B cell (primary cell): ENCODE data around the gene GDF11. TPM values are rescaled to one million over a fixed set of nuclear protein-coding genes. Genes with fewer than 3 reads are reported as not detected.

ENCODE experiments used
- ATAC-seq: fragments of 200-7000 bp; cut with Tn5 transposase; one replicate; pipeline ENCODE4 v1.10.0; 2021; ENCODE audit warnings: low read depth, mild to moderate bottlenecking, moderate number of reproducible peaks, moderate library complexity
- CTCF ChIA-PET: fragments of 350-600 bp; sonication (Branson Sonifier 250); formaldehyde crosslinking; loops from one replicate; lab custom pipeline; 2021; ENCODE audit warnings: antibody characterized with exemption, inconsistent platforms; lab: Charles Lee
- POLR2A ChIA-PET: fragments of 350-600 bp; sonication (Branson Sonifier 250); formaldehyde crosslinking; loops from one replicate; lab custom pipeline; 2021; ENCODE audit warnings: antibody characterized with exemption; lab: Charles Lee
- DNase-seq: peaks from one replicate; pipeline ENCODE4 v3.0.0; 2013
- H2AFZ ChIP-seq: 2 replicates; pipeline ENCODE4 v1.6.1; 2012; ENCODE audit warnings: mild to moderate bottlenecking, low read depth, low read length; ENCODE audit not compliant: insufficient read depth, poor library complexity, severe bottlenecking
- H3K27ac ChIP-seq, 2 donors: 1 replicate in 1 of 2; 2 replicates in 1 of 2; pipeline ENCODE4 v1.5.1; 2012 to 2013; ENCODE audit warnings: low read length in 2 of 2, mild to moderate bottlenecking in 2 of 2, moderate library complexity in 1 of 2
- H3K27me3 ChIP-seq, 4 experiments: fragments of 200-600 bp in 1 of 4; sonication (generic) in 1 of 4; replicated peaks in 1 of 4; 1 replicate in 2 of 4; 2 replicates in 2 of 4; pipeline versions ENCODE4 v1.6.1 to v1.7.0; 2013 to 2016; ENCODE audit warnings: low read length in 3 of 4, mild to moderate bottlenecking in 2 of 4, mixed read lengths in 1 of 4, moderate library complexity in 1 of 4; ENCODE audit not compliant: insufficient read depth in 4 of 4, control insufficient read depth in 3 of 4; ENCODE audit errors: control extremely low read depth in 1 of 4
- H3K36me3 ChIP-seq, 2 experiments: replicated peaks in 1 of 2; 1 replicate in 1 of 2; 2 replicates in 1 of 2; pipeline versions ENCODE4 v1.6.1 to v1.7.1; 2013; ENCODE audit warnings: low read length in 1 of 2; ENCODE audit not compliant: insufficient read depth in 2 of 2, control insufficient read depth in 1 of 2; ENCODE audit errors: control extremely low read depth in 1 of 2, extremely low read depth in 1 of 2
- H3K4me1 ChIP-seq, 2 donors: fragments of 200-600 bp in 1 of 2; sonication (generic) in 1 of 2; 1 replicate in 1 of 2; 2 replicates in 1 of 2; pipeline versions ENCODE4 v1.5.1 to v1.6.1; 2013 to 2017; ENCODE audit warnings: low read length in 2 of 2; ENCODE audit not compliant: control insufficient read depth in 2 of 2, insufficient read depth in 2 of 2
- H3K4me2 ChIP-seq: replicated peaks from 2 replicates; pipeline ENCODE3; 2012; ENCODE audit warnings: mild to moderate bottlenecking, low read depth, low read length; ENCODE audit not compliant: poor library complexity, severe bottlenecking
- H3K4me3 ChIP-seq, 5 experiments: fragments of 200-600 bp in 1 of 5; sonication (generic) in 1 of 5; 1 replicate in 3 of 5; 2 replicates in 2 of 5; pipeline versions ENCODE4 v1.5.1 to v1.7.0; 2011 to 2016; ENCODE audit warnings: low read length in 4 of 5, mild to moderate bottlenecking in 4 of 5, low read depth in 2 of 5, control low read depth in 1 of 5, moderate library complexity in 1 of 5; ENCODE audit not compliant: insufficient read depth in 1 of 5; ENCODE audit errors: control extremely low read depth in 1 of 5, extremely low read depth in 1 of 5
- H3K79me2 ChIP-seq: fragments of 200-600 bp; sonication (generic); one replicate; pipeline ENCODE4 v1.6.0; 2016; ENCODE audit warnings: low read length; ENCODE audit not compliant: control insufficient read depth, insufficient read depth
- H3K9ac ChIP-seq: fragments of 200-600 bp; sonication (generic); 2 replicates; pipeline ENCODE4 v1.6.1; 2017; ENCODE audit warnings: mild to moderate bottlenecking, low read length, moderate library complexity
- H3K9me3 ChIP-seq, 3 donors: one replicate each; pipeline versions ENCODE4 v1.6.1 to v1.7.1; 2013; ENCODE audit warnings: low read length in 2 of 3; ENCODE audit not compliant: control insufficient read depth in 2 of 3, insufficient read depth in 1 of 3; ENCODE audit errors: control extremely low read depth in 1 of 3
- H4K20me1 ChIP-seq: 2 replicates; pipeline ENCODE4 v1.6.0; 2012; ENCODE audit warnings: mild to moderate bottlenecking, low read length; ENCODE audit not compliant: insufficient read depth, control insufficient read depth, poor library complexity, severe bottlenecking
- H3K27ac Mint-ChIP-seq: one replicate; pipeline ENCODE4 v1.8.0; 2021; ENCODE audit warnings: mixed read lengths
- H3K27me3 Mint-ChIP-seq: one replicate; pipeline ENCODE4 v1.8.0; 2021; ENCODE audit warnings: mixed read lengths
- H3K4me1 Mint-ChIP-seq: one replicate; pipeline ENCODE4 v1.8.0; 2021; ENCODE audit warnings: mixed read lengths
- H3K4me3 Mint-ChIP-seq: one replicate; pipeline ENCODE4 v1.8.0; 2021; ENCODE audit warnings: mixed read lengths
- H3K9me3 Mint-ChIP-seq: one replicate; pipeline ENCODE4 v1.8.0; 2022; ENCODE audit warnings: mixed read lengths; ENCODE audit not compliant: insufficient read depth
- EZH2 ChIP-seq: IDR thresholded peaks from 2 replicates; pipeline ENCODE4 v1.6.1; 2012; ENCODE audit warnings: borderline replicate concordance, low read depth, mild to moderate bottlenecking, moderate library complexity, low read length; ENCODE audit not compliant: insufficient read depth, poor library complexity, severe bottlenecking
- WGBS: methylation state at CpG from one replicate; pipeline ENCODE4 v1.1.5; 2013; ENCODE audit warnings: missing lambda C conversion rate; ENCODE audit not compliant: insufficient coverage; 5-methylcytosine and 5-hydroxymethylcytosine counted together
- intact Hi-C: fragments of 100-400 bp; cut with micrococcal nuclease; formaldehyde crosslinking; loops from one replicate; pipeline ENCODE4 v1.10.0; 2022
- polyA plus RNA-seq: library from polyadenylated mRNA; depleted of rRNA; stranded (reverse); fragments of >200 nt; gene quantifications from 2 replicates; pipeline ENCODE4 v1.2.3, GENCODE V29; 2012
- total RNA-seq, 2 donors: library from RNA; stranded (reverse); fragments of 120-200 nt in 1 of 2; gene quantifications; 1 replicate in 1 of 2; 2 replicates in 1 of 2; pipeline versions ENCODE4 v1.2.3 to v1.2.4, GENCODE V29; 2013 to 2022
- TF ChIP-seq, protein P1 (sequence below): fragments of 200-600 bp; IDR thresholded peaks from one replicate; pipeline ENCODE4 v1.8.0; 2022; ENCODE audit warnings: antibody characterized with exemption, mild to moderate bottlenecking

The GDF11 gene
- total and polyA plus RNA-seq, 2 donors (not counting 1 experiment from before 2014, with no cell fraction given), result 4.4 to 11.3 TPM

DNA sequence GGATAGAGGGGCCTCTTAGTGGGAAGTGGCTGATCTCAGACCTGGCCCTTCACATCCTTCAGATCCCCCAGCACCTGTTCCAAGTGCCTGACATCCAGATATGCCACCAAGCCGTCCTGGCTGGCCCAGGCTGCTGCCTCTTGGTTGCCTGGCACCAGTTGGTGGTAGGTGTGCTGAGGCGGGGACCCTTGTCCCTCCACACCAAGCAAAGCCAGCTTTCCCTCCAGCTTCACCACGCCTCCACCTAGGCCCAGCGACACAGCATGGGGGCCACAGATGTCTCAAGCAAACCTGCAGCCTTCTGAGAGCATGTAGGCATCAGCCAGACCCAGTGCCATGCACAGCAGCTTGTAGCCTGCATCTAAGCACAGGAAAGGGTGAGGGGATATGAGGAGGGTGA, 10.6 kb upstream of the GDF11 start:
- no peak overlapping the region for H3K9ac ChIP-seq
- intact Hi-C loops, result no loop called here
- ATAC-seq (no peak), DNase-seq (no peak)
- no peak overlapping the region for H3K27ac Mint-ChIP-seq
- H3K9me3 Mint-ChIP-seq, result no peaks in the 10 kb centered on the region
- no peak overlapping the region for H3K27ac ChIP-seq
- WGBS, result 94% methylated on average over 4 of the region's 4 CpGs
- no peaks in the 10 kb centered on the region for H3K27me3 ChIP-seq
- ChIA-PET CTCF (interaction anchor here (8.1 kb wide), 1 partner anchor 12 kb away, joined by 147 read pairs; the partner anchor contains the start of genes BLOC1S1 and RDH5), POLR2A (no interaction called here)
- no peaks in the 10 kb centered on the region for H4K20me1 ChIP-seq
- H2AFZ ChIP-seq, result no peak overlapping the region
- no peaks in the 10 kb centered on the region for H3K36me3 ChIP-seq
- no peak overlapping the region for H3K4me2 ChIP-seq
- H3K4me1 Mint-ChIP-seq, result peaks cover 24% of the 10 kb centered on the region
- H3K4me3 ChIP-seq, result no peak overlapping the region
- no peaks in the 10 kb centered on the region for H3K79me2 ChIP-seq
- no peaks in the 10 kb centered on the region for H3K27me3 Mint-ChIP-seq
- H3K4me3 Mint-ChIP-seq, result no peak overlapping the region
- peaks cover 19 to 27% of the 10 kb centered on the region in 2 donors for H3K4me1 ChIP-seq
- TF ChIP-seq EZH2, result no peak
- TF ChIP-seq, protein P1, sequence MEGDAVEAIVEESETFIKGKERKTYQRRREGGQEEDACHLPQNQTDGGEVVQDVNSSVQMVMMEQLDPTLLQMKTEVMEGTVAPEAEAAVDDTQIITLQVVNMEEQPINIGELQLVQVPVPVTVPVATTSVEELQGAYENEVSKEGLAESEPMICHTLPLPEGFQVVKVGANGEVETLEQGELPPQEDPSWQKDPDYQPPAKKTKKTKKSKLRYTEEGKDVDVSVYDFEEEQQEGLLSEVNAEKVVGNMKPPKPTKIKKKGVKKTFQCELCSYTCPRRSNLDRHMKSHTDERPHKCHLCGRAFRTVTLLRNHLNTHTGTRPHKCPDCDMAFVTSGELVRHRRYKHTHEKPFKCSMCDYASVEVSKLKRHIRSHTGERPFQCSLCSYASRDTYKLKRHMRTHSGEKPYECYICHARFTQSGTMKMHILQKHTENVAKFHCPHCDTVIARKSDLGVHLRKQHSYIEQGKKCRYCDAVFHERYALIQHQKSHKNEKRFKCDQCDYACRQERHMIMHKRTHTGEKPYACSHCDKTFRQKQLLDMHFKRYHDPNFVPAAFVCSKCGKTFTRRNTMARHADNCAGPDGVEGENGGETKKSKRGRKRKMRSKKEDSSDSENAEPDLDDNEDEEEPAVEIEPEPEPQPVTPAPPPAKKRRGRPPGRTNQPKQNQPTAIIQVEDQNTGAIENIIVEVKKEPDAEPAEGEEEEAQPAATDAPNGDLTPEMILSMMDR, result no peak
- no peaks in the 10 kb centered on the region for H3K9me3 ChIP-seq

DNA sequence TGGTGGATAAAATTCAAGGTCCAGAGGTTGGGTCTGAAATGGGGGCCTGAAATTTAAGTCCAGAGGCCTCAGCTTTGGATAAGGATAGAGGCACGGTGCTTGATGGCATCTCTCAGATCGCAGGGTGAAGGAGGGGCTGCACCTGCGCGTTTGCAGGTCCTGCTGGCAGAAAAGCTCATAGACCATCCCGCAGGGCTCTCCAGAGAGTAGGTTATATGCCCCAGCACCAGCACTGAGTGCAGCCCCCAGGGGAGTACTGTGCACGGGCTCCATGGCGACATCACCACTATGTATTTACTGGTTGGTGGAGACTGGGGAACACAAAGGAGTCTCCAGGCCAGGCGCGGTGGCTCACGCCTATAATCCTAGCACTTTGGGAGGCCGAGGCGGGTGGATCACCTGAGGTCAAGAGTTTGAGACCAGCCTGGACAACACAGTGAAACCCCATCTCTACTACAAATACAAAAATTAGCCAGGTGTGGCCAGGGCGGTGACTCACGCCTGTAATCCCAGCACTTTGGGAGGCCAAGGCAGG, 9.8 kb upstream of the GDF11 start:
- no peaks in the 10 kb centered on the region for H3K9me3 Mint-ChIP-seq
- Histone ChIP-seq H3K27me3 (no peaks in the 10 kb centered on the region), H2AFZ (no peak overlapping the region), H3K9ac (no peak overlapping the region), H3K4me2 (no peak overlapping the region), H3K4me3 (no peak overlapping the region), H4K20me1 (no peaks in the 10 kb centered on the region), H3K27ac (no peak overlapping the region), H3K79me2 (no peaks in the 10 kb centered on the region), H3K9me3 (no peaks in the 10 kb centered on the region), H3K36me3 (no peaks in the 10 kb centered on the region), H3K4me1 (peaks cover 20 to 27% of the 10 kb centered on the region in 2 donors)
- TF ChIP-seq EZH2, result no peak
- TF ChIP-seq, protein P1, result no peak
- H3K4me3 Mint-ChIP-seq, result no peak overlapping the region
- POLR2A ChIA-PET, result no interaction called here
- intact Hi-C loops, result no loop called here
- no peak overlapping the region for H3K27ac Mint-ChIP-seq
- no peaks in the 10 kb centered on the region for H3K27me3 Mint-ChIP-seq
- H3K4me1 Mint-ChIP-seq, result peaks cover 24% of the 10 kb centered on the region
- 82% methylated on average over 14 of the region's 14 CpGs for WGBS
- CTCF ChIA-PET, result interaction anchor here (6.5 to 8.1 kb wide), 2 partner anchors 13 to 76 kb away, joined by 46 to 147 read pairs; partner anchors contain the start of genes BLOC1S1 and RDH5
- no peak for DNase-seq
- no peak for ATAC-seq
